OCI-LY7 (cell line): ENCODE data around the gene BAX. TPM values are rescaled to one million over a fixed set of nuclear protein-coding genes. Genes with fewer than 3 reads are reported as not detected.

Experiments used
- BruUV-seq: library from RNA; stranded (reverse); fragments of 400-500 nt; replicated peaks from 2 replicates; lab custom pipeline; 2021; lab: Mats Ljungman, UMichigan
- CTCF ChIA-PET: fragments of 300-600 bp; sonication (Branson Sonifier 250); formaldehyde crosslinking; loops from one replicate; lab custom pipeline; 2022; ENCODE audit warnings: antibody characterized with exemption; ENCODE audit not compliant: unreplicated experiment; lab: Charles Lee
- POLR2A ChIA-PET: fragments of 300-600 bp; sonication (Branson Sonifier 250); formaldehyde crosslinking; loops from one replicate; lab custom pipeline; 2022; ENCODE audit warnings: antibody characterized with exemption; lab: Charles Lee
- DNase-seq: peaks from one replicate; pipeline ENCODE4 v3.0.0-alpha.2; 2015; ENCODE audit warnings: low spot score
- H2AFZ ChIP-seq: fragments of 200-600 bp; sonication (generic), shearing (Covaris generic); 2 replicates; pipeline ENCODE4 v1.6.1; 2014; ENCODE audit warnings: mild to moderate bottlenecking, antibody characterized with exemption, low read length, moderate library complexity
- H3K27ac ChIP-seq: fragments of 200-600 bp; sonication (generic); 2 replicates; pipeline ENCODE4 v1.5.1; 2014; ENCODE audit warnings: mixed run types, low read depth, mild to moderate bottlenecking, moderate library complexity, low read length, inconsistent platforms; ENCODE audit not compliant: poor library complexity, severe bottlenecking
- H3K36me3 ChIP-seq: fragments of 200-600 bp; sonication (generic); 2 replicates; pipeline ENCODE4 v1.6.1; 2014; ENCODE audit warnings: mild to moderate bottlenecking, antibody characterized with exemption, low read length, moderate library complexity, mixed read lengths; ENCODE audit not compliant: insufficient read depth
- H3K4me1 ChIP-seq: fragments of 200-600 bp; sonication (generic); 2 replicates; pipeline ENCODE4 v1.5.1; 2014; ENCODE audit warnings: mild to moderate bottlenecking, low read length; ENCODE audit not compliant: insufficient read depth, poor library complexity, severe bottlenecking
- H3K4me2 ChIP-seq: fragments of 200-600 bp; sonication (generic); 2 replicates; pipeline ENCODE4 v1.6.1; 2014; ENCODE audit warnings: mild to moderate bottlenecking, low read length
- H3K4me3 ChIP-seq: fragments of 200-600 bp; sonication (generic); 2 replicates; pipeline ENCODE4 v1.5.1; 2014; ENCODE audit warnings: mild to moderate bottlenecking, low read depth, low read length; ENCODE audit not compliant: poor library complexity, severe bottlenecking
- H3K79me2 ChIP-seq: fragments of 200-600 bp; sonication (generic); 2 replicates; pipeline ENCODE4 v1.6.1; 2016; ENCODE audit warnings: low read depth, mild to moderate bottlenecking, low read length, moderate library complexity, mixed read lengths; ENCODE audit not compliant: insufficient read depth
- H3K9me2 ChIP-seq: fragments of 200-600 bp; sonication (generic); 2 replicates; pipeline ENCODE4 v1.6.1; 2016; ENCODE audit warnings: mild to moderate bottlenecking, low read length, mixed read lengths; ENCODE audit not compliant: insufficient read depth
- H3K9me3 ChIP-seq: fragments of 200-600 bp; sonication (generic); 2 replicates; pipeline ENCODE4 v1.6.1; 2014; ENCODE audit warnings: mild to moderate bottlenecking, mixed run types, low read length, mixed read lengths
- H4K20me1 ChIP-seq: fragments of 200-600 bp; sonication (generic); 2 replicates; pipeline ENCODE4 v1.6.1; 2014; ENCODE audit warnings: mild to moderate bottlenecking, antibody characterized with exemption, low read length, moderate library complexity, mixed read lengths; ENCODE audit not compliant: insufficient read depth
- EZH2phosphoT487 ChIP-seq: fragments of 200-600 bp; sonication (generic); IDR thresholded peaks from 2 replicates; pipeline ENCODE4 v1.6.1; 2018; ENCODE audit warnings: low read depth, borderline replicate concordance, mild to moderate bottlenecking, mixed run types, antibody characterized with exemption, low read length, moderate library complexity, mixed read lengths
- intact Hi-C: fragments of 100-400 bp; cut with micrococcal nuclease; formaldehyde crosslinking; loops from one replicate; pipeline ENCODE4 v1.10.0; 2022; ENCODE audit not compliant: unreplicated experiment
- total RNA-seq, 2 experiments: library from RNA; depleted of rRNA in 1 of 2; stranded (reverse); fragments of >200 nt in 1 of 2; shearing (Covaris generic) in 1 of 2; gene quantifications; 2 replicates each; pipeline ENCODE4 v1.2.3, GENCODE V29; 2014 to 2022
- TF ChIP-seq, protein P1 (sequence below): fragments of 200-600 bp; sonication (generic); conservative IDR thresholded peaks from 2 replicates; pipeline ENCODE4 v1.5.1; 2014; ENCODE audit warnings: mild to moderate bottlenecking, antibody characterized with exemption, low read length, moderate library complexity, mixed read lengths

BAX gene
- total RNA-seq, 2 experiments from 2014 or later: 83.9 to 95.2 TPM

DNA sequence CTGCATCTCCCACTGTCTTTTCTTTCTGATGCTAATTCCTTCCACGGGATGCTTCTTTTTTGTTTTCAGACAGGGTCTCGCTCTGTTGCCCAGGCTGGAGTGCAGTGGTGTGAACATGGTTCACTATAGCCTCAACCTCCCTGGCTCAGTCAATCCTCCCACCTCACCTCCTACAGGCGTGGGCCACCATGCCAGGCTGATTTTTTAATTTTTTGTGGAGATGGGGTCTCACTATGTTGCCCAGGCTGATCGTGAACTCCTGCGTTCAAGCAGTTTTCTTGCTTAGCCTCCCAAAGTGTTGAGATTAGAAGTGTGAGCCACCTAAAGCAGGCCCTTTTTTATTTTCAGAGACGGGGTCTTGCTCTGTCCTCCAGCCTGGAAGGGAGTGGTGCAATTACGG, 33.6 kb downstream of the BAX start:
- intact Hi-C loops: no loop called here
- Histone ChIP-seq H3K9me3 (no peaks in the 10 kb centered on the region), H3K27ac (no peak overlapping the region), H3K4me1 (peaks cover 9% of the 10 kb centered on the region), H3K4me3 (no peak overlapping the region), H3K4me2 (no peak overlapping the region), H3K36me3 (peaks cover 39% of the 10 kb centered on the region), H3K9me2 (no peaks in the 10 kb centered on the region), H2AFZ (no peak overlapping the region), H4K20me1 (no peaks in the 10 kb centered on the region), H3K79me2 (peaks cover 15% of the 10 kb centered on the region; the same call in 1 of the 2 replicates)
- DNase-seq: no peak
- CTCF ChIA-PET: no interaction called here
- no peak for TF ChIP-seq EZH2phosphoT487
- TF ChIP-seq, protein P1, sequence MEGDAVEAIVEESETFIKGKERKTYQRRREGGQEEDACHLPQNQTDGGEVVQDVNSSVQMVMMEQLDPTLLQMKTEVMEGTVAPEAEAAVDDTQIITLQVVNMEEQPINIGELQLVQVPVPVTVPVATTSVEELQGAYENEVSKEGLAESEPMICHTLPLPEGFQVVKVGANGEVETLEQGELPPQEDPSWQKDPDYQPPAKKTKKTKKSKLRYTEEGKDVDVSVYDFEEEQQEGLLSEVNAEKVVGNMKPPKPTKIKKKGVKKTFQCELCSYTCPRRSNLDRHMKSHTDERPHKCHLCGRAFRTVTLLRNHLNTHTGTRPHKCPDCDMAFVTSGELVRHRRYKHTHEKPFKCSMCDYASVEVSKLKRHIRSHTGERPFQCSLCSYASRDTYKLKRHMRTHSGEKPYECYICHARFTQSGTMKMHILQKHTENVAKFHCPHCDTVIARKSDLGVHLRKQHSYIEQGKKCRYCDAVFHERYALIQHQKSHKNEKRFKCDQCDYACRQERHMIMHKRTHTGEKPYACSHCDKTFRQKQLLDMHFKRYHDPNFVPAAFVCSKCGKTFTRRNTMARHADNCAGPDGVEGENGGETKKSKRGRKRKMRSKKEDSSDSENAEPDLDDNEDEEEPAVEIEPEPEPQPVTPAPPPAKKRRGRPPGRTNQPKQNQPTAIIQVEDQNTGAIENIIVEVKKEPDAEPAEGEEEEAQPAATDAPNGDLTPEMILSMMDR: no peak
- POLR2A ChIA-PET: no interaction called here
- no TSS peak for BruUV-seq

- Histone ChIP-seq H3K9me3 (no peaks in the 10 kb centered on the region), H4K20me1 (no peaks in the 10 kb centered on the region), H3K4me3 (no peak overlapping the region), H2AFZ (no peak overlapping the region), H3K9me2 (no peaks in the 10 kb centered on the region), H3K27ac (no peak overlapping the region), H3K4me2 (no peak overlapping the region), H3K79me2 (peaks cover 16% of the 10 kb centered on the region; the same call in 1 of the 2 replicates), H3K36me3 (peaks cover 35% of the 10 kb centered on the region), H3K4me1 (peaks cover 9% of the 10 kb centered on the region)
- intact Hi-C loops: no loop called here
- TF ChIP-seq, protein P1: no peak
- no peak for TF ChIP-seq EZH2phosphoT487
- DNase-seq: no peak
- ChIA-PET POLR2A (no interaction called here), CTCF (no interaction called here)
- BruUV-seq: no TSS peak
Observed at GRCh38 chr19:48988860-48989259, 34.2 kb downstream of the BAX start.

- ChIA-PET POLR2A (interaction anchor here (1.0 kb wide), 1 partner anchor 13 kb away, joined by 3 read pairs; no protein-coding TSS in a partner anchor), CTCF (no interaction called here)
- H3K9me3 ChIP-seq: no peaks in the 10 kb centered on the region
- BruUV-seq: no TSS peak
- peaks cover 31% of the 10 kb centered on the region for H3K36me3 ChIP-seq
- no peak overlapping the region for H2AFZ ChIP-seq
- H3K27ac ChIP-seq: no peak overlapping the region
- H3K4me1 ChIP-seq: peaks cover 13% of the 10 kb centered on the region
- 0 out of 2 replicates have a peak, but pooled peaks cover under 1% of the 10 kb centered on the region for H4K20me1 ChIP-seq
- intact Hi-C loops: no loop called here
- peaks cover 26% of the 10 kb centered on the region for H3K79me2 ChIP-seq
- no peak overlapping the region for H3K4me3 ChIP-seq
- no peaks in the 10 kb centered on the region for H3K9me2 ChIP-seq
- TF ChIP-seq EZH2phosphoT487: no peak
- TF ChIP-seq, protein P1: no peak
- no peak overlapping the region for H3K4me2 ChIP-seq
- DNase-seq: no peak
Observed at GRCh38 chr19:48989701-48990291, 35.1 kb downstream of the BAX start.
